ENCODE data around the gene AUTS2.

DNA sequence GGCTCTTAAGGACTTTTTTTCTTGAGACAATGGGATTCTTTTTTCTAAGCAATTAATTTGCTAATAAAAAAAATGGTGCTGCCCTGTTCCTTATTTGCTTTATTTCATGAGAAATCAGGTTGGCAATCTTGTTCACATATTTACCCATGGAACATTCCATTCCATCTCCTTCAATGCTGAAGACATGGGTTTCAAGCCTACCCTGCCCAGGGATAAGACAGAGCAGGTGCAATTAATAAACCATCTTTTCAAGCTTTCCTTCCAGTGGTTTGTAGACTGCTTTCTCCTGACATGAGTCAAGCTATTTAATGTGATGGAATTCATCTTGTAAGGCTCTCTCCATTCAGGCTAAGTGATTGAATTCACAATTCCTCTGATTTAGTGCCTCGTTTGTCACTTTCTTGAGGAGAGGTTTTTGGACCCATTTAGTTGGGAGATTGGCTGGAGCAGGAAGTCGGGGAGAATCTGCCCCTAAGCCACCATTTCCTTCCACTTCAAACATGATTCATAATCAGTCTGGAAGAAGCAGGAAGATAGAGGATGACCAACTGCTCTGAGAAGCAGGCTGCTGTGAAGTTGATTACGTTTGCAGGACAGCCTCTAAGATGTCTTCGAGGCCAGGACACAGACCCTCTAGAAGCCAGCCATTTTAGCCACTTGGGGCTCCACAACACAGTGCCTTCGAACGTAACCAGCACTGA, 981.3 kb downstream of the AUTS2 start:
- no peak for TF ChIP-seq POLR2A (IDR thresholded peaks at IDR 0.05)
- TF ChIP-seq, protein P1, sequence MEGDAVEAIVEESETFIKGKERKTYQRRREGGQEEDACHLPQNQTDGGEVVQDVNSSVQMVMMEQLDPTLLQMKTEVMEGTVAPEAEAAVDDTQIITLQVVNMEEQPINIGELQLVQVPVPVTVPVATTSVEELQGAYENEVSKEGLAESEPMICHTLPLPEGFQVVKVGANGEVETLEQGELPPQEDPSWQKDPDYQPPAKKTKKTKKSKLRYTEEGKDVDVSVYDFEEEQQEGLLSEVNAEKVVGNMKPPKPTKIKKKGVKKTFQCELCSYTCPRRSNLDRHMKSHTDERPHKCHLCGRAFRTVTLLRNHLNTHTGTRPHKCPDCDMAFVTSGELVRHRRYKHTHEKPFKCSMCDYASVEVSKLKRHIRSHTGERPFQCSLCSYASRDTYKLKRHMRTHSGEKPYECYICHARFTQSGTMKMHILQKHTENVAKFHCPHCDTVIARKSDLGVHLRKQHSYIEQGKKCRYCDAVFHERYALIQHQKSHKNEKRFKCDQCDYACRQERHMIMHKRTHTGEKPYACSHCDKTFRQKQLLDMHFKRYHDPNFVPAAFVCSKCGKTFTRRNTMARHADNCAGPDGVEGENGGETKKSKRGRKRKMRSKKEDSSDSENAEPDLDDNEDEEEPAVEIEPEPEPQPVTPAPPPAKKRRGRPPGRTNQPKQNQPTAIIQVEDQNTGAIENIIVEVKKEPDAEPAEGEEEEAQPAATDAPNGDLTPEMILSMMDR (IDR thresholded peaks at IDR 0.05): no peak
